Measurements from ENCODE around the gene PLEKHG1.

DNA sequence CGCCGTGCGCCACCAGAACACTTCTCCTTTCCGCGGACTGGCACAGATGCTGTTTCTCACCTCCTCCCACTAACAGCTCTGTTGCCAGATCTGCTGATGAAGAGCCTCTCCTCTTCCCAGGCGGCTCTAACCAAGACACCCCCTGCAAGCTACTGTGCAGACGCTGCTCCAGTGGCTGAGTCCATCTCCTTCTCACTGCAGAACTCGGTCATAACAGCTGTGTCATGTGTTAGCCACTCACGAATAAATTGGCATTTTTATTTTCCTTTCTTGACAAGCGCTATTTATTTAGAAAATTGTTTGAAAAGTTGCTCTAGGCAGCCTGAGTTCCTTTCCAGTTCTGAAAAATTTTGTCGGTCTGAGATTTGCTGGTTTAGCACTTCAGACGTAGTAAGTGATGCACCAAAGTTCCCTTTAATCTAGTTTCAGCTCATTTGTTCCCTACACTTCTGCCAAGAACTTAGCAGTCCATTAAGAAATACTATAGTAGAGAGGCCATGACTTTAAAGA, 12.8 kb upstream of the PLEKHG1 start:
- no peak for TF ChIP-seq JUND (CRISPR knock-in tag; IDR thresholded peaks at IDR 0.05)
- TF ChIP-seq, protein P1, sequence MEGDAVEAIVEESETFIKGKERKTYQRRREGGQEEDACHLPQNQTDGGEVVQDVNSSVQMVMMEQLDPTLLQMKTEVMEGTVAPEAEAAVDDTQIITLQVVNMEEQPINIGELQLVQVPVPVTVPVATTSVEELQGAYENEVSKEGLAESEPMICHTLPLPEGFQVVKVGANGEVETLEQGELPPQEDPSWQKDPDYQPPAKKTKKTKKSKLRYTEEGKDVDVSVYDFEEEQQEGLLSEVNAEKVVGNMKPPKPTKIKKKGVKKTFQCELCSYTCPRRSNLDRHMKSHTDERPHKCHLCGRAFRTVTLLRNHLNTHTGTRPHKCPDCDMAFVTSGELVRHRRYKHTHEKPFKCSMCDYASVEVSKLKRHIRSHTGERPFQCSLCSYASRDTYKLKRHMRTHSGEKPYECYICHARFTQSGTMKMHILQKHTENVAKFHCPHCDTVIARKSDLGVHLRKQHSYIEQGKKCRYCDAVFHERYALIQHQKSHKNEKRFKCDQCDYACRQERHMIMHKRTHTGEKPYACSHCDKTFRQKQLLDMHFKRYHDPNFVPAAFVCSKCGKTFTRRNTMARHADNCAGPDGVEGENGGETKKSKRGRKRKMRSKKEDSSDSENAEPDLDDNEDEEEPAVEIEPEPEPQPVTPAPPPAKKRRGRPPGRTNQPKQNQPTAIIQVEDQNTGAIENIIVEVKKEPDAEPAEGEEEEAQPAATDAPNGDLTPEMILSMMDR (CRISPR knock-in tag; IDR thresholded peaks at IDR 0.05) = no peak
- TF ChIP-seq, protein P2, sequence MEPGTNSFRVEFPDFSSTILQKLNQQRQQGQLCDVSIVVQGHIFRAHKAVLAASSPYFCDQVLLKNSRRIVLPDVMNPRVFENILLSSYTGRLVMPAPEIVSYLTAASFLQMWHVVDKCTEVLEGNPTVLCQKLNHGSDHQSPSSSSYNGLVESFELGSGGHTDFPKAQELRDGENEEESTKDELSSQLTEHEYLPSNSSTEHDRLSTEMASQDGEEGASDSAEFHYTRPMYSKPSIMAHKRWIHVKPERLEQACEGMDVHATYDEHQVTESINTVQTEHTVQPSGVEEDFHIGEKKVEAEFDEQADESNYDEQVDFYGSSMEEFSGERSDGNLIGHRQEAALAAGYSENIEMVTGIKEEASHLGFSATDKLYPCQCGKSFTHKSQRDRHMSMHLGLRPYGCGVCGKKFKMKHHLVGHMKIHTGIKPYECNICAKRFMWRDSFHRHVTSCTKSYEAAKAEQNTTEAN (CRISPR knock-in tag; conservative IDR thresholded peaks at IDR 0.05) = no peak
- TF ChIP-seq SIN3A (IDR thresholded peaks at IDR 0.05; ENCODE audit: borderline replicate concordance, low read depth, low read length) = no peak
- TF ChIP-seq ZNF121 (CRISPR knock-in tag; IDR thresholded peaks at IDR 0.05) = no peak
- no peak for TF ChIP-seq TBP (CRISPR knock-in tag; IDR thresholded peaks at IDR 0.05)
- TF ChIP-seq, protein P3, sequence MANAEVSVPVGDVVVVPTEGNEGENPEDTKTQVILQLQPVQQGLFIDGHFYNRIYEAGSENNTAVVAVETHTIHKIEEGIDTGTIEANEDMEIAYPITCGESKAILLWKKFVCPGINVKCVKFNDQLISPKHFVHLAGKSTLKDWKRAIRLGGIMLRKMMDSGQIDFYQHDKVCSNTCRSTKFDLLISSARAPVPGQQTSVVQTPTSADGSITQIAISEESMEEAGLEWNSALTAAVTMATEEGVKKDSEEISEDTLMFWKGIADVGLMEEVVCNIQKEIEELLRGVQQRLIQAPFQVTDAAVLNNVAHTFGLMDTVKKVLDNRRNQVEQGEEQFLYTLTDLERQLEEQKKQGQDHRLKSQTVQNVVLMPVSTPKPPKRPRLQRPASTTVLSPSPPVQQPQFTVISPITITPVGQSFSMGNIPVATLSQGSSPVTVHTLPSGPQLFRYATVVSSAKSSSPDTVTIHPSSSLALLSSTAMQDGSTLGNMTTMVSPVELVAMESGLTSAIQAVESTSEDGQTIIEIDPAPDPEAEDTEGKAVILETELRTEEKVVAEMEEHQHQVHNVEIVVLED (CRISPR knock-in tag; IDR thresholded peaks at IDR 0.05; ENCODE audit: borderline replicate concordance) = no peak
- no peak for TF ChIP-seq ZNF251 (CRISPR knock-in tag; IDR thresholded peaks at IDR 0.05)
- TF ChIP-seq, protein P4, sequence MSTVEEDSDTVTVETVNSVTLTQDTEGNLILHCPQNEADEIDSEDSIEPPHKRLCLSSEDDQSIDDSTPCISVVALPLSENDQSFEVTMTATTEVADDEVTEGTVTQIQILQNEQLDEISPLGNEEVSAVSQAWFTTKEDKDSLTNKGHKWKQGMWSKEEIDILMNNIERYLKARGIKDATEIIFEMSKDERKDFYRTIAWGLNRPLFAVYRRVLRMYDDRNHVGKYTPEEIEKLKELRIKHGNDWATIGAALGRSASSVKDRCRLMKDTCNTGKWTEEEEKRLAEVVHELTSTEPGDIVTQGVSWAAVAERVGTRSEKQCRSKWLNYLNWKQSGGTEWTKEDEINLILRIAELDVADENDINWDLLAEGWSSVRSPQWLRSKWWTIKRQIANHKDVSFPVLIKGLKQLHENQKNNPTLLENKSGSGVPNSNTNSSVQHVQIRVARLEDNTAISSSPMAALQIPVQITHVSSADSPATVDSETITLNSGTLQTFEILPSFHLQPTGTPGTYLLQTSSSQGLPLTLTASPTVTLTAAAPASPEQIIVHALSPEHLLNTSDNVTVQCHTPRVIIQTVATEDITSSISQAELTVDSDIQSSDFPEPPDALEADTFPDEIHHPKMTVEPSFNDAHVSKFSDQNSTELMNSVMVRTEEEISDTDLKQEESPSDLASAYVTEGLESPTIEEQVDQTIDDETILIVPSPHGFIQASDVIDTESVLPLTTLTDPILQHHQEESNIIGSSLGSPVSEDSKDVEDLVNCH (CRISPR knock-in tag; IDR thresholded peaks at IDR 0.05) = no peak
- no peak for TF ChIP-seq RBFOX2 (IDR thresholded peaks at IDR 0.05; ENCODE audit: low read depth, low read length)
- no peak for TF ChIP-seq NFIC (IDR thresholded peaks at IDR 0.05; ENCODE audit: low read length)
- no peak for TF ChIP-seq KLF16 (CRISPR knock-in tag; IDR thresholded peaks at IDR 0.05)
- TF ChIP-seq, protein P5, sequence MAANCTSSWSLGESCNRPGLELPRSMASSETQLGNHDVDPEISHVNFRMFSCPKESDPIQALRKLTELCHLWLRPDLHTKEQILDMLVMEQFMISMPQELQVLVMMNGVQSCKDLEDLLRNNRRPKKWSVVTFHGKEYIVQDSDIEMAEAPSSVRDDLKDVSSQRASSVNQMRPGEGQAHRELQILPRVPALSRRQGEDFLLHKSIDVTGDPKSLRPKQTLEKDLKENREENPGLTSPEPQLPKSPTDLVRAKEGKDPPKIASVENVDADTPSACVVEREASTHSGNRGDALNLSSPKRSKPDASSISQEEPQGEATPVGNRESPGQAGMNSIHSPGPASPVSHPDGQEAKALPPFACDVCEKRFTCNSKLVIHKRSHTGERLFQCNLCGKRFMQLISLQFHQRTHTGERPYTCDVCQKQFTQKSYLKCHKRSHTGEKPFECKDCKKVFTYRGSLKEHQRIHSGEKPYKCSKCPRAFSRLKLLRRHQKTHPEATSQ (CRISPR knock-in tag; IDR thresholded peaks at IDR 0.05; ENCODE audit: borderline replicate concordance) = no peak
- no peak for TF ChIP-seq ZNF510 (CRISPR knock-in tag; IDR thresholded peaks at IDR 0.05; ENCODE audit: low read depth)

Measured in HepG2 (cell line).